Forelimb muscle (tissue), 1 donor: ENCODE measurements around the gene HMGXB4. TPM values are rescaled to one million over a fixed set of nuclear protein-coding genes. Genes with fewer than 3 reads are reported as not detected.

Experiments used
- DNase-seq: peaks from one replicate; pipeline ENCODE4 v3.0.0-alpha.2; 2013; ENCODE audit warnings: low read depth
- polyA plus RNA-seq: library from polyadenylated mRNA; unstranded; fragments of 120-200 nt; gene quantifications from one replicate; pipeline ENCODE4 v1.2.1, GENCODE V29; 2013; ENCODE audit not compliant: insufficient read length

HMGXB4 gene
- polyA plus RNA-seq, 1 donor = 13.4 TPM

- no peak for DNase-seq
Observed at GRCh38 chr22:35310556-35311550, 53.6 kb downstream of the HMGXB4 start.

- no peak for DNase-seq
Observed at GRCh38 chr22:35311551-35311999, 54.3 kb downstream of the HMGXB4 start.

- no peak for DNase-seq
Observed at GRCh38 chr22:35312198-35313059, 55.1 kb downstream of the HMGXB4 start.

- no peak for DNase-seq
Observed at GRCh38 chr22:35313311-35314121, 56.2 kb downstream of the HMGXB4 start.

GRCh38 chr22:35314161-35314942 is 57.1 kb downstream of the HMGXB4 start:
- no peak for DNase-seq

GRCh38 chr22:35315141-35315854 is 58.0 kb downstream of the HMGXB4 start:
- DNase-seq = no peak

- no peak for DNase-seq
Observed at GRCh38 chr22:35315855-35316745, 58.8 kb downstream of the HMGXB4 start.

GRCh38 chr22:35316751-35317150 is 59.5 kb downstream of the HMGXB4 start:
- DNase-seq = no peak

- DNase-seq = no peak
Observed at GRCh38 chr22:35317680-35318290, 60.5 kb downstream of the HMGXB4 start.

- no peak for DNase-seq
Observed at GRCh38 chr22:35318346-35319215, 61.3 kb downstream of the HMGXB4 start.

GRCh38 chr22:35319244-35319985 is 62.1 kb downstream of the HMGXB4 start:
- DNase-seq = no peak

GRCh38 chr22:35322126-35322525 is 64.8 kb downstream of the HMGXB4 start:
- no peak for DNase-seq

GRCh38 chr22:35322893-35323292 is 65.6 kb downstream of the HMGXB4 start:
- no peak for DNase-seq

- DNase-seq = no peak
Observed at GRCh38 chr22:35323305-35323704, 66.0 kb downstream of the HMGXB4 start.

GRCh38 chr22:35324067-35324466 is 66.8 kb downstream of the HMGXB4 start:
- no peak for DNase-seq

GRCh38 chr22:35324762-35325161 is 67.5 kb downstream of the HMGXB4 start:
- no peak for DNase-seq

GRCh38 chr22:35325209-35325608 is 67.9 kb downstream of the HMGXB4 start:
- no peak for DNase-seq
